Glutamatergic neuron (in vitro differentiated cells): ENCODE data around the gene NAB2. TPM values are rescaled to one million over a fixed set of nuclear protein-coding genes. Genes with fewer than 3 reads are reported as not detected.

ENCODE experiments used
- DNase-seq: peaks from one replicate; pipeline ENCODE4 v3.0.0; 2022
- H3K27ac Mint-ChIP-seq: one replicate; pipeline ENCODE4 v1.8.0; 2020; ENCODE audit warnings: mild to moderate bottlenecking, mixed read lengths, inconsistent platforms; ENCODE audit not compliant: unreplicated experiment
- H3K27me3 Mint-ChIP-seq: one replicate; pipeline ENCODE4 v1.8.0; 2020; ENCODE audit warnings: mild to moderate bottlenecking, moderate library complexity, mixed read lengths, inconsistent platforms; ENCODE audit not compliant: unreplicated experiment
- H3K36me3 Mint-ChIP-seq: one replicate; pipeline ENCODE4 v1.8.0; 2020; ENCODE audit warnings: mild to moderate bottlenecking, mixed read lengths, inconsistent platforms; ENCODE audit not compliant: unreplicated experiment
- H3K4me1 Mint-ChIP-seq: one replicate; pipeline ENCODE4 v1.8.0; 2020; ENCODE audit warnings: mild to moderate bottlenecking, low read depth, mixed read lengths, inconsistent platforms; ENCODE audit not compliant: unreplicated experiment
- H3K4me3 Mint-ChIP-seq: one replicate; pipeline ENCODE4 v1.8.0; 2020; ENCODE audit warnings: mild to moderate bottlenecking, mixed read lengths, inconsistent platforms; ENCODE audit not compliant: unreplicated experiment
- H3K9me3 Mint-ChIP-seq: one replicate; pipeline ENCODE4 v1.8.0; 2020; ENCODE audit warnings: mild to moderate bottlenecking, moderate library complexity, mixed read lengths, inconsistent platforms; ENCODE audit not compliant: unreplicated experiment
- total RNA-seq: library from RNA; stranded (reverse); fragmentation: NEBNext Ultra II Directional; extraction: Animal tissue kit (Norgen Biotek cat#: 25700); gene quantifications from one replicate; pipeline ENCODE4 v1.2.1, GENCODE V29; 2021; ENCODE audit not compliant: unreplicated experiment
- TF ChIP-seq, protein P1 (sequence below): fragments of 200-600 bp; sonication (generic); IDR thresholded peaks from one replicate; pipeline ENCODE4 v1.5.0; 2021; ENCODE audit not compliant: partially characterized antibody, unreplicated experiment

The NAB2 gene
- total RNA-seq, 1 donor from 2014 or later = 20.0 TPM

DNA sequence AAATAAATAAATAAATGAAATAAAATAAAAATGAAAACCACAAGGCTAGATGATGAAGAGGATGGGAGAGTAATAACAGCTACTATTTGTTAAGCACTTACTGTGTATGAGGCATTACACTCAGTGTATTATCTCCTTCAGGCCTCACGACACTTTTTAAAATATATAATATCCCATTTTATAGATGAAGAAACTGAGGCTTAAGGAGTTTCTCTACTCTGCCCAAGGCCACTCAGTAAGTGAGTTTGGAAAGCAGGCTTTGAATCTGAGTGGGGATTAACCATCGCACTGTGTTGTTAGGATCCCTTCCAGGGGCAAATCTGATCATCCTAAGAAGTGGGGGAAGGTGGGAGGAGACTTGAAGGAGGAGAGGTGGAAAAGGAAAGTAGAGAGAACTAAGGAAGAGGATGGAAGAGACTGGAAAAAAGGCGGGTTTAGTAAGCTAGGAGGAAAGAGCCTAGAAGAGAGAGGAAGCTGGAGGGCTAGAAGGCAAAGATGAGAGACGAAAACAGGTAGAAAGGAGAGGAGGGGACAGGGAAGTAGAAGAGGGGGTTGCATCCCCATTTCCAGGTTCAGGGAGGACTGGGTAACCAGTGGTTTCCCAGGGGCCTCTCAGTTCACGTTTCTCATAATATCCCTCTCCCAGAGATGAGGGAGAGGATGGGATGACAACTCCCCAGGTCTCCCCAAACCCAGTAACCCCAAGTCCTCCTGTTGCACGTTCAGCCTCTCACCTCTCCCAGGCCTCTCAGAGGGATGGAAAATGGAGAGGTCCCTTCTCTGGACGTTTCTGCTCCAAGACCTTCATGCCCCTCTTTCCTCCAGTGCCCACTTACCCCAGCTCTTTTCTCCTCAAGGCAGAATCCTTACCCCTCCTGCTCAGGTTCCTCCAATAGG is 20.5 kb downstream of the NAB2 start:
- Mint-ChIP-seq H3K36me3 (no peaks in the 10 kb centered on the region), H3K27me3 (peaks cover 10% of the 10 kb centered on the region), H3K4me1 (peaks cover 9% of the 10 kb centered on the region), H3K9me3 (peaks cover 9% of the 10 kb centered on the region), H3K27ac (peak overlapping the region; percentile 22), H3K4me3 (peak overlapping the region; percentile 96)
- DNase-seq = no peak
- TF ChIP-seq, protein P1, sequence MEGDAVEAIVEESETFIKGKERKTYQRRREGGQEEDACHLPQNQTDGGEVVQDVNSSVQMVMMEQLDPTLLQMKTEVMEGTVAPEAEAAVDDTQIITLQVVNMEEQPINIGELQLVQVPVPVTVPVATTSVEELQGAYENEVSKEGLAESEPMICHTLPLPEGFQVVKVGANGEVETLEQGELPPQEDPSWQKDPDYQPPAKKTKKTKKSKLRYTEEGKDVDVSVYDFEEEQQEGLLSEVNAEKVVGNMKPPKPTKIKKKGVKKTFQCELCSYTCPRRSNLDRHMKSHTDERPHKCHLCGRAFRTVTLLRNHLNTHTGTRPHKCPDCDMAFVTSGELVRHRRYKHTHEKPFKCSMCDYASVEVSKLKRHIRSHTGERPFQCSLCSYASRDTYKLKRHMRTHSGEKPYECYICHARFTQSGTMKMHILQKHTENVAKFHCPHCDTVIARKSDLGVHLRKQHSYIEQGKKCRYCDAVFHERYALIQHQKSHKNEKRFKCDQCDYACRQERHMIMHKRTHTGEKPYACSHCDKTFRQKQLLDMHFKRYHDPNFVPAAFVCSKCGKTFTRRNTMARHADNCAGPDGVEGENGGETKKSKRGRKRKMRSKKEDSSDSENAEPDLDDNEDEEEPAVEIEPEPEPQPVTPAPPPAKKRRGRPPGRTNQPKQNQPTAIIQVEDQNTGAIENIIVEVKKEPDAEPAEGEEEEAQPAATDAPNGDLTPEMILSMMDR = no peak

DNA sequence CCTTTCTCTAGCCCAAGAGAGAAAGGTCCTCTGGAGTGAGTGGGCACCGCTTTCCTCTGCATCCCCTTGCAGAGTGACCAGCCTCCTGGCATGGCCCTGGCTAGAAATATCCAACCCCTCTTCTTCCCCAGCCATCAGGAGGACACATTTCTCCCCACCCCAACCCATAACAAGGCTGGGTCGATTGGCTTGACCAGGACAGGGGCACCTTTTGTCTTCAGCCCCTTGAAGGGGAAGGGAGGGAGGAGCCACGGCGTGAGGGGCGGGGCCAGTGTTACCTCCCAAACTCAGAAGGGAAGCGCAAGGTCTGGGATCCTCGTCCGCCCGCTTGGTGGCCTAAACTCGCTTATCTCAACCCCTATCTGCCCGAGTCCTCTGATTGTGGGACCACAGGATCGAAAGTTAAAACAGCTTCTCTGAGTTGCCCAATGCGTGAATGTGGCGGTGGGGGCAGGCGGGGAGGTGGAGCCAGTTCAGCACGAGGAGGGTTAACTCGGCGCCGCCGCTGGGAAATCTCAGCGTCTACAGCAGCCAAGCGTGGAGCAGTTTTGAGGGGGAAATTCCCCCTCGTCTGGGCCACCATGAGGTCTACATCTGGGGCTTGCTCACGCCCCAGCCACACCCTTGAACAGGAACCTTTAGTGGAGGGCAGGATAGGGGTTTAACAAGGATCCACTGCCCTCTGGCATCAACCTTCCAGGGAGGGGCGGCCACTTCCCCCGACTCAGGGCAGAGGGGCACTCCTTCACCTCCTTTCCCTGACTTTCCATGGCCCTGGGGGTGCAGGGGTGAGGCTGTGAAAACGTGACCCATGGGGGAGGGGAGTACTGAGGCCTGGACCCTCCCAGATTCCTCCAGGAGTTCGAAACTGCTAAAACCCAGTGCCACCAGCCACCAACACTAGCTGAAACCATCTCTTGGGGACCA is 21.5 kb downstream of the NAB2 start:
- Mint-ChIP-seq H3K36me3 (no peaks in the 10 kb centered on the region), H3K27ac (peak overlapping the region; percentile 94), H3K4me3 (peak overlapping the region; percentile 96), H3K4me1 (peaks cover 9% of the 10 kb centered on the region), H3K9me3 (peaks cover 9% of the 10 kb centered on the region), H3K27me3 (peaks cover 10% of the 10 kb centered on the region)
- TF ChIP-seq, protein P1 = no peak
- peak; percentile 73 for DNase-seq

DNA sequence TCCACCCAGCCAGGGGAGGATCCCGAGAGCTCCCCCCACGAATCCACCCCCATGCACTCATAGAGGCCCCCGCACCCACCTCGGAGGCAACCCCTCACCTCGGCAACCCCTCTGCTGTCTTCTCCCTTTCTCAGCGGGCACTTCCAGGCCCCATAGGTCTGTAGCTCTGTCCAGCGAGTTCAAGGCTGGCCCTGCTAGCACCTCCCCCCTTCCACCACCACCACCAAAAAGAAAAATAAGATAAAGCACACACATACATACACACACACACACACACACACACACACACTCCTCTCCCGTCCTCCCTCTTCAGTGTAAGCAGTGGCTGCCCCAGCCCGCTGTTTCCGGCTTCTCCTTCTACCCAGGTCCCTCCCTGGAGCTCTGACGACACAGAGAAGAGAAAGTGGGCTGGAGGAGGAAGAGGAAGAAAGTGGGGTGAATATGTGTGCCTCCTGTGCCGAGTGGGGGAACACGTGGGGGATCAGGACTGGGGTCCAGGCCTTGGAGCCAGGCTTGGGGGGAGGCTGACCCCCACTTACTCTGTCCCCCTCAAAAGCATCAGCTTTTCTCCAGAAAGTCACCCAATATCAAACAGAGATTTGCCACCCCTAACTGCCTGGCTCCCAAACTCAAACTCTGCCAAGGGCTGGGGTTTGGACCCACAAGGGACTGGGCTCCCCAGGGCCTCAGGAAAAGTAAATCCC is 22.3 kb downstream of the NAB2 start, which contains the start of gene STAT6:
TSS of gene STAT6 (minus strand) at position 332 of the 704 bp plus-strand sequence. CDS start 3,084 bp downstream, outside the sequence.
- no peaks in the 10 kb centered on the region for H3K36me3 Mint-ChIP-seq
- TF ChIP-seq, protein P1 = no peak
- H3K4me1 Mint-ChIP-seq = peaks cover 9% of the 10 kb centered on the region
- peaks cover 9% of the 10 kb centered on the region for H3K9me3 Mint-ChIP-seq
- peak within 1 kb of the TSS; percentile 96 for H3K4me3 Mint-ChIP-seq
- peak; percentile 44 for DNase-seq
- H3K27ac Mint-ChIP-seq = peak within 1 kb of the TSS; percentile 94
- H3K27me3 Mint-ChIP-seq = peaks cover 9% of the 10 kb centered on the region

DNA sequence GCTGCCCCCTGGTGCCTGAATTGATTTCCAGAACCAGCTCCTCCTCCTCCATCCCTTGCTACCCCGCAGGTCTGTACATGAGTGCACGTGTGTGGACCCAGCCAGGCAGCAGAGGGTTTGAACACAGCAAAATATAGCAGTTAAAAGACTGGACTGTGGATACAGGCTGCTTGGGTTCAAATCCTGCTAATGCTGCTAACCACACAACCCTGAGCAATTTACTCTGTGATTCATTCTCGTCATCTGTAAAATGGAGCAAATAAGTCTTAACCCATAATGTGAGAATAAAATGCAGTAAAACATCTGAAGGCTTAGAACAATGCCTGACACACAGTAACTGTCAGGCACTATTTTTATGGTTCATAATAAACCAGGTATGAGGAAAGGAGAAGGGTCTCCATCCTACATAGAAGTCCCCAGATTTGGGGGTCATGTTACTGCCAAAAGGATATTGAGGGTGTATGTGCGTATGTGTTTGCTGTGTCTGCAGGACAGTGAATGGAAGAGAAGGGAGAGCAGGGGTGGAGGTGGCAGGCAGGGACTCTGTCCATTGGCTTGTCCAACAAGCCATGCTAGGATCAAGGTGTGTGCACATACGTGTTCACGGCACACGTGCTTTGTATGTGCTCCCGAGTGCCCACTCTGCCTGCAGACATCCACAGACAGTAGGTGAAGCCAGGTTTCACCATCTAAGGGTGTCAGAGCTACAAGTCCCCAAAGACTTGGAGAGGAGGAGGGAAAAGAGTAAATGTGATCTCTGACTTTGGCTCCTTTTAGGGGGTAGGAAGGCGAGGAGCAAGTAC is 23.8 kb downstream of the NAB2 start:
- no peak for DNase-seq
- TF ChIP-seq, protein P1 = peak; percentile 72
- H3K9me3 Mint-ChIP-seq = peaks cover 13% of the 10 kb centered on the region
- no peaks in the 10 kb centered on the region for H3K36me3 Mint-ChIP-seq
- H3K4me3 Mint-ChIP-seq = peak overlapping the region; percentile 96
- peaks cover 7% of the 10 kb centered on the region for H3K27me3 Mint-ChIP-seq
- H3K27ac Mint-ChIP-seq = no peak overlapping the region
- peaks cover 9% of the 10 kb centered on the region for H3K4me1 Mint-ChIP-seq
